ENCODE results near the gene SNRNP35. TPM values are rescaled to one million over a fixed set of nuclear protein-coding genes. Genes with fewer than 3 reads are reported as not detected.

Gene SNRNP35
- total and polyA plus RNA-seq, 2 donors (not counting 1 experiment from before 2014, with no cell fraction given): 33.8 to 57.8 TPM

DNA sequence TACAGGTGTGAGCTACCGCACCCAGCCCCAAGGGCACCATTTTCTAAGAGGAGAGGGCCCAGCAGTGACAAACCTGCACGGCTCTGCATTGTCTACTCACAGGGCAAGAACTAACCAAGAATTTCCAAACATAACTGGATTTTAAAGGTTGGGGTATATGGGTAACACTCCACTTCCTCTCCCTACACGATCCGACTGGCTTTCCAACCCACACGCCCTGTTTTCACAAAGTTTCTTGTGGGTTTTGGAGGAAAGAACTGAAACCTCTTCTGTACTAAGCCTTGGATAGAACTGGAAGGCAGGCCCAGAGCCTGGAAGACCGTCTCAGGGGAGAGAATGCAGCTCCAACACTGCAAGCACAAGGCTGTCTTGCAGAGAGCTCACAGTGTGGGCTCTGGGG is 24.9 kb downstream of the SNRNP35 start:
- ATAC-seq (ENCODE audit: low read depth) (no peak), DNase-seq (no peak)
- no peak overlapping the region for H3K9ac ChIP-seq (ENCODE audit: low read length)
- H3K4me1 Mint-ChIP-seq: peaks cover 16% of the 10 kb centered on the region
- TF ChIP-seq, protein P1, sequence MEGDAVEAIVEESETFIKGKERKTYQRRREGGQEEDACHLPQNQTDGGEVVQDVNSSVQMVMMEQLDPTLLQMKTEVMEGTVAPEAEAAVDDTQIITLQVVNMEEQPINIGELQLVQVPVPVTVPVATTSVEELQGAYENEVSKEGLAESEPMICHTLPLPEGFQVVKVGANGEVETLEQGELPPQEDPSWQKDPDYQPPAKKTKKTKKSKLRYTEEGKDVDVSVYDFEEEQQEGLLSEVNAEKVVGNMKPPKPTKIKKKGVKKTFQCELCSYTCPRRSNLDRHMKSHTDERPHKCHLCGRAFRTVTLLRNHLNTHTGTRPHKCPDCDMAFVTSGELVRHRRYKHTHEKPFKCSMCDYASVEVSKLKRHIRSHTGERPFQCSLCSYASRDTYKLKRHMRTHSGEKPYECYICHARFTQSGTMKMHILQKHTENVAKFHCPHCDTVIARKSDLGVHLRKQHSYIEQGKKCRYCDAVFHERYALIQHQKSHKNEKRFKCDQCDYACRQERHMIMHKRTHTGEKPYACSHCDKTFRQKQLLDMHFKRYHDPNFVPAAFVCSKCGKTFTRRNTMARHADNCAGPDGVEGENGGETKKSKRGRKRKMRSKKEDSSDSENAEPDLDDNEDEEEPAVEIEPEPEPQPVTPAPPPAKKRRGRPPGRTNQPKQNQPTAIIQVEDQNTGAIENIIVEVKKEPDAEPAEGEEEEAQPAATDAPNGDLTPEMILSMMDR (IDR thresholded peaks at IDR 0.05): no peak
- no peak for TF ChIP-seq EZH2 (IDR thresholded peaks at IDR 0.05; ENCODE audit: borderline replicate concordance, insufficient read depth, low read depth, low read length, poor library complexity, severe bottlenecking)
- H3K27ac Mint-ChIP-seq: no peak overlapping the region
- no peaks in the 10 kb centered on the region for H4K20me1 ChIP-seq (ENCODE audit: control insufficient read depth, insufficient read depth, low read length, poor library complexity, severe bottlenecking)
- no peak overlapping the region for H3K27ac ChIP-seq (ENCODE audit: low read length in 2 of 2)
- intact Hi-C loops (cut with micrococcal nuclease): no loop called here
- ChIA-PET POLR2A (no interaction called here), CTCF (interaction anchor here (0.6 kb wide), 1 partner anchor 20 kb away, joined by 3 read pairs; no protein-coding TSS in a partner anchor)
- WGBS (ENCODE audit: insufficient coverage): 93% methylated on average over 1 of the region's 6 CpGs
- no peaks in the 10 kb centered on the region for H3K27me3 Mint-ChIP-seq
- H3K36me3 ChIP-seq (replicated peaks in 1 of 2; ENCODE audit: control extremely low read depth in 1 of 2, control insufficient read depth in 1 of 2, extremely low read depth in 1 of 2, insufficient read depth in 2 of 2, low read length in 1 of 2): no peaks in the 10 kb centered on the region
- H3K27me3 ChIP-seq (replicated peaks in 1 of 4; ENCODE audit: control extremely low read depth in 1 of 4, control insufficient read depth in 3 of 4, insufficient read depth in 4 of 4, low read length in 3 of 4): no peaks in the 10 kb centered on the region
- H3K9me3 ChIP-seq (ENCODE audit: control extremely low read depth in 1 of 3, control insufficient read depth in 2 of 3, insufficient read depth in 1 of 3, low read length in 2 of 3): no peaks in the 10 kb centered on the region
- H3K79me2 ChIP-seq (ENCODE audit: control insufficient read depth, insufficient read depth, low read length): no peaks in the 10 kb centered on the region
- peaks cover 4 to 9% of the 10 kb centered on the region in 2 donors for H3K4me1 ChIP-seq (ENCODE audit: control insufficient read depth in 2 of 2, insufficient read depth in 2 of 2, low read length in 2 of 2)
- no peaks in the 10 kb centered on the region for H3K9me3 Mint-ChIP-seq (ENCODE audit: insufficient read depth)
- H3K4me3 Mint-ChIP-seq: no peak overlapping the region
- H3K4me2 ChIP-seq (replicated peaks; ENCODE audit: low read depth, low read length, poor library complexity, severe bottlenecking): no peak overlapping the region
- no peak overlapping the region for H3K4me3 ChIP-seq (ENCODE audit: control extremely low read depth in 1 of 5, extremely low read depth in 1 of 5, insufficient read depth in 1 of 5, low read depth in 2 of 5, low read length in 4 of 5)
- no peak overlapping the region for H2AFZ ChIP-seq (ENCODE audit: insufficient read depth, low read depth, low read length, poor library complexity, severe bottlenecking)

DNA sequence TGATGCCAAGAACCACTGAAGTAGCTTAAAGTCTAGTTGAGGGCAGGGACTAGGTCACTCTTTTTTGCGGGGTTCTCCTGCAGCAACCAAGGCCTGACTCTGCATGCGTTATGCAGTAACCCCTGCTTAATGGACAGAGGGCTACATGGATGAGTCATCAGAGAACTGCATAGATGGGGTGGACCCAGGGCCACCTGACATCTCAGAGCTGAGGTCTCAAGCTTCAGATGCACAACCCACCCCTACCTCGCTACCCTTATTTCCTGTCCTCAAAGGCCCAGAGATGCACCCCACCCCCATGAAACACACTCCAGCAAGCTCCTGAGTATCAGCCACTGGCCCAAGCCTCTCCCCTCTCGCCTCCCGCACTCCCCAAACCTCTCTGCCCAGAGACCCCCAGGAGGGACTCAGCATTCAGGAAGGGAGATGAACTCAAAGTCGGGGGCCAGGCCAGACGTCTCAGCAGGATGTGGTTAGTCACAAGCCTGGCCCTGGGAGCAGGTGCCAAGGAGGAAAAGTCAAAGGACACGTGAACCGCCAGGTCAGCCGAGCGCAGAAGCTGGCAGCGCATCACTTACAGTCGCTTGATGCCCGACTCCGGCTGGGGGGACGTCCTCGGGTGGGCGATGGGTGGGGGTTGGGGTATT is 25.8 kb downstream of the SNRNP35 start:
- POLR2A ChIA-PET: interaction anchor here (0.6 kb wide), 2 partner anchors 17 to 713 kb away, joined by 8 to 13 read pairs; no protein-coding TSS in a partner anchor
- H3K4me3 ChIP-seq (ENCODE audit: control extremely low read depth in 1 of 5, extremely low read depth in 1 of 5, insufficient read depth in 1 of 5, low read depth in 2 of 5, low read length in 4 of 5): no peak overlapping the region
- H3K4me1 ChIP-seq (ENCODE audit: control insufficient read depth in 2 of 2, insufficient read depth in 2 of 2, low read length in 2 of 2): peaks cover 4 to 9% of the 10 kb centered on the region in 2 donors
- Mint-ChIP-seq H3K4me1 (peaks cover 16% of the 10 kb centered on the region), H3K4me3 (no peak overlapping the region), H3K27ac (peak overlapping the region; percentile 4), H3K9me3 (ENCODE audit: insufficient read depth) (no peaks in the 10 kb centered on the region), H3K27me3 (no peaks in the 10 kb centered on the region)
- no peaks in the 10 kb centered on the region for H3K27me3 ChIP-seq (replicated peaks in 1 of 4; ENCODE audit: control extremely low read depth in 1 of 4, control insufficient read depth in 3 of 4, insufficient read depth in 4 of 4, low read length in 3 of 4)
- H2AFZ ChIP-seq (ENCODE audit: insufficient read depth, low read depth, low read length, poor library complexity, severe bottlenecking): no peak overlapping the region
- peak overlapping the region; percentile 27 for H3K4me2 ChIP-seq (replicated peaks; ENCODE audit: low read depth, low read length, poor library complexity, severe bottlenecking)
- H3K27ac ChIP-seq (ENCODE audit: low read length in 2 of 2): no peak overlapping the region
- no peaks in the 10 kb centered on the region for H3K79me2 ChIP-seq (ENCODE audit: control insufficient read depth, insufficient read depth, low read length)
- H3K36me3 ChIP-seq (replicated peaks in 1 of 2; ENCODE audit: control extremely low read depth in 1 of 2, control insufficient read depth in 1 of 2, extremely low read depth in 1 of 2, insufficient read depth in 2 of 2, low read length in 1 of 2): no peaks in the 10 kb centered on the region
- CTCF ChIA-PET: interaction anchor here (0.6 kb wide), 1 partner anchor 21 kb away, joined by 3 read pairs; no protein-coding TSS in a partner anchor
- TF ChIP-seq, protein P1 (IDR thresholded peaks at IDR 0.05): no peak
- TF ChIP-seq EZH2 (IDR thresholded peaks at IDR 0.05; ENCODE audit: borderline replicate concordance, insufficient read depth, low read depth, low read length, poor library complexity, severe bottlenecking): no peak
- no peaks in the 10 kb centered on the region for H4K20me1 ChIP-seq (ENCODE audit: control insufficient read depth, insufficient read depth, low read length, poor library complexity, severe bottlenecking)
- intact Hi-C loops (cut with micrococcal nuclease): no loop called here
- 27% methylated on average over 16 of the region's 18 CpGs for WGBS (ENCODE audit: insufficient coverage)
- no peaks in the 10 kb centered on the region for H3K9me3 ChIP-seq (ENCODE audit: control extremely low read depth in 1 of 3, control insufficient read depth in 2 of 3, insufficient read depth in 1 of 3, low read length in 2 of 3)
- H3K9ac ChIP-seq (ENCODE audit: low read length): no peak overlapping the region
- ATAC-seq (ENCODE audit: low read depth): no peak
- no peak for DNase-seq
